Astrocyte of the hippocampus (primary cell): ENCODE data around the gene VIT.

Experiments
- DNase-seq: peaks from one replicate; pipeline ENCODE4 v3.0.0; 2011; ENCODE audit warnings: low read depth, low spot score

Gene VIT

DNA sequence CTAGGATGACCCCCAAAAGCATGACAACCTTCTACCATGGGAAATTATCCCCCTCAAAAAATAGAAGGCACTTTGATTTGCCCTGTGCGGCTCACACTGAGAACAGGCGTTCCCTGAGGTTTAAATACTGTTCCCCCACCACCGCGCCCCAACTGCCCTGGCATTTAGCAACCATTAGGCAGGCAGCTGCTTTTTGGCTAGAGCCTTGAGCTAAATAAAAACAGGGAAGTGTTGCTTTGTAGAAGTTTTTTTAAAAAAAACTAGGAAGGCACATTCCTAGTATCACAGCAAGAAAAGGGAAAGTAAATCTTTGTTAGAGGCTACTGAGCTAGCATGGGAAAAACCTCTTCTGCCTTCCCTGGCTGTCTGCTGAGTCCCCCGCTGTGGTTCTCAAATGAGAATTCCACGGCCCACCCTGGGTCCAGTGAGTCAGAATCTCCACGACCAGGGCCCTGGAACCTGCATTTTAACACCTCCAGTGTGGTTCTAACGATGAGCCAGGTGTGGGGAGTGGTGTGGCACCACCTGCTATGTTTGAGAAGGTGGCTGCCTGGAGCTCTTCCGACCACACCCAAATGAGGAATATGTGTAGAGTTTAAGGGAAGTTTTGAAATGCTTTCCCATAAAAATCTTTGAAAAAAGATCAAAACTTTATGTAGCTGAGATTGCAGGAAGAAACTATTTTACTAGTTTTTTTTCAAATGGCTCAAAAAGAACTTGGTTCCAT, 66.4 kb downstream of the VIT start:
- no peak for DNase-seq

GRCh38 chr2:36769106-36769505, 72.6 kb downstream of the VIT start:
- no peak for DNase-seq

GRCh38 chr2:36770542-36771287, 74.2 kb downstream of the VIT start:
- DNase-seq: peak; percentile 24

- no peak for DNase-seq
Observed at GRCh38 chr2:36771671-36772070, 75.2 kb downstream of the VIT start.

GRCh38 chr2:36773947-36774346, 77.4 kb downstream of the VIT start:
- DNase-seq: no peak

DNA sequence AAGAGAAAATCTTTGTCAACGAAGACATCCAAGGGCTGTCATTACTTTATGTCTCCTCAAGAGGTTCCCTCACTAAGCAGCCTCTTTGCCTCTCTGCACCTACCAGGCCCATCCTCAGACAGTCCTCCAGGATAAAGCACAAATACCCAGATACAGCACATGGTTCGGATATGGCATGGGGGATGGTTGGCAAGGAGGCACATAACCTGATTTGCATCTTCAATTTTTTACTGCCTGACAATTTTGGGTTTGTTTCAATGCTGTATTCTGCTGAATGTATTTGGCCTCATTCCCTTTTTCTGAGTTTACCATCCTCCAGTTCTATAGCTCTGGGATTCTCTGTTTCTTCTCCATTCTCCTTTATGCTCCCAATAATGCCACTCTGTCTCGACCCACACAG, 78.8 kb downstream of the VIT start:
- no peak for DNase-seq

DNA sequence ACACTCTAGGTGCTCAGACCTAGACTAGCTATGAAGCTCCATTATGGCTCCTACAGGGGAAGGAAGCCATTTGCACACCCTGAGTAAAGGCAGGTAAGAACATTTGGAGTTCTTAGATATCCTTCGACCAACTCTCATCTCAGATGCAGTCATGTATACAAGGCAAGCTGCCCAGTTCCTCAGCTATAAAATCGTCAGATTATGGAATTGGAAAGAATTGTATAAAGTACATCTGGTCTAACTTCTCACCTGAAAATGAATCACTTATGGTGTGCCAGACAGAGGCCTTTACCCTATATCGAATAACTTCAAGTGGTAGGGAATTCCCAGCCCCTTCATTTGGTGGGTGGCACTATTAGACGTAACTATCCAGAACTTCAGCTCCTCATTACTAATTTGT, 79.3 kb downstream of the VIT start:
- no peak for DNase-seq

GRCh38 chr2:36777272-36777671, 80.8 kb downstream of the VIT start:
- no peak for DNase-seq

DNA sequence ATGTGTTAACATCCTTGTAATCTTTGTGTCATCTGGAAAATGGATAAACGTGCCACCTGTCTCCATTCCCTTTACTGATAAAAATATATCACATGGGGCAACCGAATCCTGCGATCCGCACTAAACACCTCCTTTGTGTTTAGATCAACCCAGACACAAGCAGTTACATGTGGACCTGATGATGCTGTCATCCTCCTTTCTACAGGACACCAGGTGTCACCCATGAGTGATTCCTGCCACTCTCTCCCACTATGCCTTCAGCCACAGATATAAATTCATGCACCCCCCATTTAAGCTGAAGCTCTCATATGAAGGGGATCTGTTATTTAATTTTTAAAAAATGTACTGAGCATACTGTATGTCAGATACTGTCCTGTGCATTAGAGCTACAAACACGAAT, 81.3 kb downstream of the VIT start:
- DNase-seq: no peak

DNA sequence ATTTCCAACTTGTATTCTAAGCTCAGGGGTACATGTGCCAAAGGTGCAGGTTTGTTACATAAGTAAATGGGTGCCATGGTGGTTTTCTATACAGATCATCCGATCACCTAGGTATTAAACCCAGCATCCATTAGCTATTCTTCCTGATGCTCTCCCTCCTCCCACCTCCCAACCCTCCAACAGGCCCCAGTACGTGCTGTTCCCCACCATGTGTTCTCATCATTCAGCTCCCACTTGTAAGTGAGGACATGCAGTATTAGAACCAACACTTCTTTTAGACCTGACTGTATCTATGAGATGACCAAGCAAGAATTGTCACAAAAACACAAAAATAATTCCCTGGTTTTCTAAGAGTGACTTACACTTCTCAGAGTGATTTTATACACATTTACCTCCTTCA, 83.0 kb downstream of the VIT start:
- DNase-seq: no peak

DNA sequence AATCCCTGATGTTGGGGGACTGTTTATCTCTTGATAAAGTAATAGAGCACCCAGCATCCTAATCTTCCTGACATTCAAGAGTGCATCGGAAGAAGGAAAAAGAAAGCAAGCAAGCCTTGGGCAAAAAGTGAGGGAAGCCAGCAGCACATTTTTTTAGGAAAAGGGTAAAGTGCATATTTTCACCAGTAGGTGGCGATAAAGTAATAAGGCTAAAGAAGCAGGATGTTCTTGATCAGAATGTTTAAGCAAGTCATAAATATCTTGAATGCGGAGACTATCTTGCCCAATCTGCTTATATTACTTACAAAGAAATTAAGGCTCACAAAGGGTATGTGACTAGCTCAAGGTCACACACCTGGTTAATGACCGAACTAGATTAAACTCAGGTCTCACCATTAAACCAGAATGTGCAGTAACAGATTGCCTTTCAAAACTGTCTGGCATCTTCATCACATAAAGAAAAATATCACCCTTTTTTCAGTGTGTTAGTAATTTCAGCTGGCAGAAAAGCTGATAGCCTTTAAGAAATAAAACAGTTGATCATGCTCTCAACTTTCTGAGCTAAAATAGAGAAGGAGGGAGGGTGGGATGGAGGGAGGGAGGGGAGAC, 83.8 kb downstream of the VIT start:
- DNase-seq: peak; percentile 75

GRCh38 chr2:36781907-36782720, 85.6 kb downstream of the VIT start:
- DNase-seq: no peak

DNA sequence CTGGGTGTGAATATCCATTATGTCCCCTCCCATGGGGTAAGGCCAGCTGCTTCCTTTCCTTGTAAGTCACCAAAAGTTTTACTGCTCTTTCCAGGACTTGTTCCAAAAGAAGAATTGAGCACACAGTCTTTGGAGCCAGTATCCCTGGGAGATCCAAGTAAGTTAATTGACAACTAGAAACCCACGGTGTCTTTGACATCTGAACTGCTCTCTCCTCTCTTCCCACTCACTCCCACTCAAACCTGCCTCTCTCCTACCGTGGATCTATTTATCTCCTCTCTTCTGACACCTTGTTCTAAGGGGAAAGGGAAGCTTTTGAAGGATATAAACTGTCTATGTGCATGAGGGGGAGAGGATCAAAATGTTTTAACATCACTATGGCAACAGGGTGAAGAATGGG, 86.7 kb downstream of the VIT start:
- DNase-seq: no peak

DNA sequence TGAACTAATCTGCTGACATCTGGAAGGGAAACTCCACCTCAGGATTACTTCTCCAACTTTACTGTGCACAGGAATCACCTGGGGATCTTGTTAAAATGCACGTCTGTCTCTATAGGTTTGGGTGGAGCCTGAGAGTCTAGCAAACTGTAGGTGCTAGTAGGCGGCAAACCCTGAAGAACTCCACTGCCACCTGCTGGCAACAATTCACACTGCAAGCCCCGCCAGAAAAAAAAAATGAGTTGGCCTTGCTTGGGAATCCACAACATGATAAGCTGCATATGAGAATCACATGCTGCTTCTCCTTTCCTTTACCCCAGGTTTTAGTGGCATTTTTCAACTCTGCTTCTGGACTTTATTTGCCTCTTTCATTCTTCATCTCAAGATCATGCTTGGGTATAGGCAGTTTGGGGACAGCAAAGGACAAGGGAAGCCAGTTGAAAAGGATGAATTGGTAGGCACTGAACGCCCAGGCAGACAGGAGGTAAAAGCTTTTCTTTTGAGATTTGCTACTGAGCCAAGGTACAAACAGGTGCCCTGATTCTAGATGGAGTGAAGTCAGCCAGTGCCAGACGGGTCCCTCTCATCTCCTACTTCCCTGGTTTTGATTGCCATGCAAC, 88.8 kb downstream of the VIT start:
- peak; percentile 82 for DNase-seq

GRCh38 chr2:36789181-36789804, 92.8 kb downstream of the VIT start:
- no peak for DNase-seq

GRCh38 chr2:36792951-36793350, 96.4 kb downstream of the VIT start:
- no peak for DNase-seq

DNA sequence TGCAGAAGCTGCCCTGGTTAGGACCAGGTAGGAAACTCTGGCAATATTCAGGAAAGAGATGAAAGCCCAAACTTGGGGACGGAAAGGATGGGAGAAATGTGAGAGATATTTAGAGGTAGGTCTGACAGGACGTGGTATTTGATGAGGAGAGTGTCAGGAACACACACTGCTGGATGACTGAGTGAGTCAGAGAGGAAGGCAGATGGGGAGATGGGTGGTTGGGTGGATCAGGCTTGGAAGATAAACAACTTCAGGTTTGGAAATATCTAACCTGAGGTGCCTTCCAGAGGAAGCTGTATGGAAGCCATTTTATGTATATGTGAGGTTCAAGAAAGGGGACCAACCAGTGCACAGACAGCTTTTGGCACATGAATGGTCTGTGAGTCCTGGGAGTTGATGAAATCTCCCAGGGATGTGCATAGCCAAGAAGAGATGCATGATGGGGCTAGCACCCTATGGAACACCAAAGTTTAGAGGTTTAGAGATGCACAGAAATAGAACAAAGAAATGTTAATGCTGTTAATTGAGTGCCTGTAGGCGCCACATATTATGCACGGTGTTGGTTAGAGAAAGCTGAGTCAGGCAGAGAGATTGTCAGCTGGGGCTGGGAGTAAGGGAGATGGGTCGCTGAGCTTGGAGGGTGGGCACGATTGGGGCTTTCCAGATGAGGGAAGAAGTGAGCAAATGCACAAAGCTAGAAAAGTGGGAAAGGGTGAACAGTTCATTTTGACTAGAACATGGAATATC, 101.0 kb downstream of the VIT start:
- no peak for DNase-seq

DNA sequence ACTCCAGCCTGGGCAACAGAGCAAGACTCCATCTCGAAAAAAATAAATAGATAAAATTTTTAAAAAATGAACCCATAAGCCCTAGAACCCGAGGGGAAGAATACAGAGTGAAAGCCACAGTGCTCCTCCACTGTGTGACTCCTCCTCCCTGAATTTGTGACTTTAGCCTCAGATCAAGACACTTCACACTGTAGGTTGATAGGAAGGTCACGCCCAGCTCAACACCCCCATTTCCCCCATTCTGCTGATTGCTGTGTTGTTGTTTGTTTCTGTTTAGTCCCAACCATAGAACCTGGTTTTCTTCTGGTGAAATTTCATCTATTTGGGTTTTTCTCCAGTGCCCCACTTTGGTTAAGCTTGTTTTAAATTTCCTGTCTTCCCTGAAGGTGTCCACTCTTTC, 102.2 kb downstream of the VIT start:
- no peak for DNase-seq

- no peak for DNase-seq
Observed at GRCh38 chr2:36800381-36800780, 103.9 kb downstream of the VIT start.

GRCh38 chr2:36801088-36801487, 104.6 kb downstream of the VIT start:
- DNase-seq: no peak
